Measurements from ENCODE around the gene FGF11. TPM values are rescaled to one million over a fixed set of nuclear protein-coding genes. Genes with fewer than 3 reads are reported as not detected.
A peak's percentile ranks its signal among the peaks of the same experiment; 100 is the strongest.

The FGF11 gene
- total RNA-seq, 1 donor from 2014 or later: 22.4 TPM

DNA sequence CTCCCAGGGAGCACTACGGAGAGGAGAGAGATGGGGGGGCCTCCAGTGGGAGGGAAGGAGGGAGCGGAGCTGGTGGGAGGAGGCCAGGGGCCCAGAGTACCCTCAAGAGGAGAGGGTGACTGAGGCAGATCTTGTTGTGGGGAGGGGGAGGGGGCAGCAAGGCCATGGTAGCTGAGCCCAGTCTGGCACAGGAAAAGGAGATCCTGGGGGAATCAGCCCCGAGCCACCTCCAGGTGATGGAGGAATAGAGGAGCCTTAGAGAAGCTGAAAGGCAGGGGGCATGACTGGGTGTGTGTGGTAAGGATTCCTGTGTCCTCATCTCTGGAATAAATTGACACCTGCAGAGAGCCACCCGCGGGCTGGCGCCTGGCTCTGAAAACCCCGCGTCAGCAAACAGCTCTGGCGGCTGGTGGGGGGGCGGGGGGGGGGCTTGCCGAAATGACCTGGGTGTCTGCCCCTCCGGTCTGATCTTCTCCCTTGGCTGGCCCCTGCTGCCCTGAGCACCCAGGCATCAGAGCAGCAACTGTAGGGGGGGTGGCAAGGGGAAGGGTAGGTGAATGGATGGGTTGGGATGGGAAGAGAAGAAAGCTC lies 33.0 kb upstream of the FGF11 start:
- H3K9me3 ChIP-seq (ENCODE audit: insufficient read depth, low read depth, low read length): no peaks in the 10 kb centered on the region

DNA sequence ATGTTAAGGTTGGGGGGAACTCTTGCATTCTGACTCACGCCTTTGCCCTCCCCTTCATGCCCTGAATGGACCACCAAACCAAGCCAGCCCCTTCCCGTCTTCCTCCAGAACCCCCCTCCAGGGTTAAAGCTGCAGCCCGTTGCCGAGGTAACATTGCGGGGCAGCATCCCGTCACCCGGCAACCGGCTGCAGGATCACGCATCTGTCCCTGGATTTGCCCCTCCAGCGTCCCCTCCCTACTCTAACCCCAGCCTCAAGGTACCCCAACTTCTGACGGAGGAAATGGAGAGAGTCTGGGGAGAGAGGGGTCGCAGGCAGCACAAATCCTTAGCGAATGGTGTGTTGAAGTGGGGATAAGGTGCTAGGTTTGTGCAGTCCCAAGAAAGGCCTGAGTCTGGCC lies 32.2 kb upstream of the FGF11 start:
- H3K36me3 ChIP-seq (ENCODE audit: insufficient read depth, low read length): peaks cover 3% of the 10 kb centered on the region
- H3K9ac ChIP-seq (ENCODE audit: low read length): no peak overlapping the region
- peaks cover 24% of the 10 kb centered on the region for H3K79me2 ChIP-seq (ENCODE audit: insufficient read depth, low read length)
- H3K4me3 Mint-ChIP-seq (ENCODE audit: unreplicated experiment): peak overlapping the region; percentile 69
- H3K4me1 ChIP-seq (ENCODE audit: insufficient read depth, low read length): peaks cover 13% of the 10 kb centered on the region
- no peak overlapping the region for H3K4me3 ChIP-seq (ENCODE audit: insufficient read depth, low read depth, low read length)
- H3K27ac Mint-ChIP-seq (ENCODE audit: unreplicated experiment): peak overlapping the region; percentile 66
- H3K36me3 Mint-ChIP-seq (ENCODE audit: low read depth, unreplicated experiment): peaks cover 18% of the 10 kb centered on the region
- peaks cover 25% of the 10 kb centered on the region for H4K20me1 ChIP-seq (ENCODE audit: insufficient read depth, low read length)
- FAIRE-seq (no peak), DNase-seq (ENCODE audit: low read depth) (no peak)
- no peak overlapping the region for H3K27ac ChIP-seq (ENCODE audit: low read depth, low read length)
- TF ChIP-seq EZH2 (IDR thresholded peaks at IDR 0.05; ENCODE audit: insufficient read depth, low read length): no peak
- TF ChIP-seq, protein P1, sequence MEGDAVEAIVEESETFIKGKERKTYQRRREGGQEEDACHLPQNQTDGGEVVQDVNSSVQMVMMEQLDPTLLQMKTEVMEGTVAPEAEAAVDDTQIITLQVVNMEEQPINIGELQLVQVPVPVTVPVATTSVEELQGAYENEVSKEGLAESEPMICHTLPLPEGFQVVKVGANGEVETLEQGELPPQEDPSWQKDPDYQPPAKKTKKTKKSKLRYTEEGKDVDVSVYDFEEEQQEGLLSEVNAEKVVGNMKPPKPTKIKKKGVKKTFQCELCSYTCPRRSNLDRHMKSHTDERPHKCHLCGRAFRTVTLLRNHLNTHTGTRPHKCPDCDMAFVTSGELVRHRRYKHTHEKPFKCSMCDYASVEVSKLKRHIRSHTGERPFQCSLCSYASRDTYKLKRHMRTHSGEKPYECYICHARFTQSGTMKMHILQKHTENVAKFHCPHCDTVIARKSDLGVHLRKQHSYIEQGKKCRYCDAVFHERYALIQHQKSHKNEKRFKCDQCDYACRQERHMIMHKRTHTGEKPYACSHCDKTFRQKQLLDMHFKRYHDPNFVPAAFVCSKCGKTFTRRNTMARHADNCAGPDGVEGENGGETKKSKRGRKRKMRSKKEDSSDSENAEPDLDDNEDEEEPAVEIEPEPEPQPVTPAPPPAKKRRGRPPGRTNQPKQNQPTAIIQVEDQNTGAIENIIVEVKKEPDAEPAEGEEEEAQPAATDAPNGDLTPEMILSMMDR (IDR thresholded peaks at IDR 0.05; ENCODE audit: insufficient read depth, low read depth, low read length): no peak
- H3K4me2 ChIP-seq (ENCODE audit: low read length): peak overlapping the region; percentile 46
- H3K9me3 ChIP-seq (ENCODE audit: insufficient read depth, low read depth, low read length): no peaks in the 10 kb centered on the region
- no peaks in the 10 kb centered on the region for H3K27me3 ChIP-seq (ENCODE audit: insufficient read depth, low read length)
- no peak overlapping the region for H2AFZ ChIP-seq (ENCODE audit: low read depth, low read length)
- peaks cover 11% of the 10 kb centered on the region for H3K4me1 Mint-ChIP-seq (ENCODE audit: low read depth, unreplicated experiment)
- no peaks in the 10 kb centered on the region for H3K27me3 Mint-ChIP-seq (ENCODE audit: low read depth, unreplicated experiment)
- no peaks in the 10 kb centered on the region for H3K9me3 Mint-ChIP-seq (ENCODE audit: unreplicated experiment)

More for the DNA sequence above, 33.0 kb upstream of the FGF11 start:
- Histone ChIP-seq H3K4me2 (ENCODE audit: low read length) (peak overlapping the region; percentile 97), H3K79me2 (ENCODE audit: insufficient read depth, low read length) (peaks cover 24% of the 10 kb centered on the region), H3K4me3 (ENCODE audit: insufficient read depth, low read depth, low read length) (peak overlapping the region; percentile 72), H4K20me1 (ENCODE audit: insufficient read depth, low read length) (peaks cover 25% of the 10 kb centered on the region), H3K36me3 (ENCODE audit: insufficient read depth, low read length) (peaks cover 3% of the 10 kb centered on the region), H3K27ac (ENCODE audit: low read depth, low read length) (no peak overlapping the region), H3K4me1 (ENCODE audit: insufficient read depth, low read length) (peaks cover 13% of the 10 kb centered on the region), H2AFZ (ENCODE audit: low read depth, low read length) (no peak overlapping the region), H3K27me3 (ENCODE audit: insufficient read depth, low read length) (no peaks in the 10 kb centered on the region), H3K9ac (ENCODE audit: low read length) (peak overlapping the region; percentile 84)
- Mint-ChIP-seq H3K4me3 (ENCODE audit: unreplicated experiment) (peak overlapping the region; percentile 96), H3K4me1 (ENCODE audit: low read depth, unreplicated experiment) (peaks cover 14% of the 10 kb centered on the region), H3K9me3 (ENCODE audit: unreplicated experiment) (no peaks in the 10 kb centered on the region), H3K36me3 (ENCODE audit: low read depth, unreplicated experiment) (peaks cover 18% of the 10 kb centered on the region), H3K27me3 (ENCODE audit: low read depth, unreplicated experiment) (no peaks in the 10 kb centered on the region), H3K27ac (ENCODE audit: unreplicated experiment) (no peak overlapping the region)
- TF ChIP-seq, protein P1 (IDR thresholded peaks at IDR 0.05; ENCODE audit: insufficient read depth, low read depth, low read length): no peak
- no peak for TF ChIP-seq EZH2 (IDR thresholded peaks at IDR 0.05; ENCODE audit: insufficient read depth, low read length)
- DNase-seq (ENCODE audit: low read depth) (no peak), FAIRE-seq (no peak)
